ENCODE data around the gene GPC1. TPM values are rescaled to one million over a fixed set of nuclear protein-coding genes. Genes with fewer than 3 reads are reported as not detected.

GPC1 gene
- total RNA-seq, 1 donor from 2014 or later = 88.1 TPM

- DNase-seq (ENCODE audit: low spot score) = no peak
Observed at GRCh38 chr2:240511351-240512108, 76.1 kb downstream of the GPC1 start.

- no peak for DNase-seq (ENCODE audit: low spot score)
Observed at GRCh38 chr2:240512109-240512485, 76.6 kb downstream of the GPC1 start.

GRCh38 chr2:240512666-240513535, 77.4 kb downstream of the GPC1 start:
- DNase-seq (ENCODE audit: low spot score) = no peak

GRCh38 chr2:240513549-240514287, 78.3 kb downstream of the GPC1 start:
- DNase-seq (ENCODE audit: low spot score) = peak; percentile 78

- DNase-seq (ENCODE audit: low spot score) = no peak
Observed at GRCh38 chr2:240514631-240515030, 79.2 kb downstream of the GPC1 start.

- no peak for DNase-seq (ENCODE audit: low spot score)
Observed at GRCh38 chr2:240517342-240517741, 81.9 kb downstream of the GPC1 start.

Other genes starting within 250 kb of the GPC1 start
- 52.8 TPM for gene ANKMY1, start 122.3 kb downstream of the GPC1 start, total RNA-seq
- gene DUSP28, start 124.7 kb downstream of the GPC1 start, total RNA-seq = 6.2 TPM
- 57.3 TPM for gene RNPEPL1, start 132.8 kb downstream of the GPC1 start, total RNA-seq
- gene CAPN10, start 151.1 kb downstream of the GPC1 start, total RNA-seq = 34.4 TPM
- 1.6 TPM for gene GPR35, start 189.8 kb downstream of the GPC1 start, total RNA-seq
- gene AQP12B, start 247.2 kb downstream of the GPC1 start, total RNA-seq = not detected